Transverse colon (tissue), 4 donors: Measurements from ENCODE around the gene CHSY3. TPM values are rescaled to one million over a fixed set of nuclear protein-coding genes. Genes with fewer than 3 reads are reported as not detected.

Experiments
- DNase-seq: peaks from one replicate; pipeline ENCODE4 v3.0.0-alpha.2; 2019
- H3K27ac ChIP-seq, 4 donors: fragments of 200-600 bp; sonication (generic); 2 replicates each; pipeline ENCODE4 v1.5.1; 2016 to 2018; ENCODE audit warnings: inconsistent platforms in 4 of 4
- H3K27me3 ChIP-seq: fragments of 200-600 bp; sonication (generic); 2 replicates; pipeline ENCODE4 v1.5.1; 2017; ENCODE audit warnings: inconsistent platforms
- H3K36me3 ChIP-seq, 4 donors: fragments of 200-600 bp; sonication (generic); 2 replicates each; pipeline ENCODE4 v1.5.1; 2017 to 2019; ENCODE audit warnings: inconsistent platforms in 4 of 4
- H3K4me1 ChIP-seq, 4 donors: fragments of 200-600 bp; sonication (generic); 2 replicates each; pipeline ENCODE4 v1.5.1; 2017 to 2020; ENCODE audit warnings: inconsistent platforms in 4 of 4
- H3K4me3 ChIP-seq, 4 donors: fragments of 200-600 bp; sonication (generic); 1 replicate in 1 of 4; 2 replicates in 3 of 4; pipeline versions ENCODE4 v1.5.1 to v1.6.1; 2017 to 2019; ENCODE audit warnings: inconsistent platforms in 4 of 4
- H3K9me3 ChIP-seq, 2 donors: fragments of 200-600 bp; sonication (generic); 2 replicates each; pipeline ENCODE4 v1.5.1; 2017 to 2019; ENCODE audit warnings: inconsistent platforms in 2 of 2
- EP300 ChIP-seq: sonication (generic); formaldehyde crosslinking; IDR thresholded peaks from one replicate; pipeline ENCODE4 v1.6.1; 2017; ENCODE audit warnings: antibody characterized with exemption, low read depth
- POLR2A ChIP-seq: fragments of 450-650 bp; IDR thresholded peaks from one replicate; pipeline ENCODE4 v1.6.1; 2016; ENCODE audit warnings: antibody characterized with exemption, mild to moderate bottlenecking, moderate library complexity
- POLR2AphosphoS5 ChIP-seq, 3 donors: sonication (generic); formaldehyde crosslinking; IDR thresholded peaks; one replicate each; pipeline ENCODE4 v1.6.1; 2016; ENCODE audit warnings: antibody characterized with exemption in 3 of 3
- WGBS, 2 donors: methylation state at CpG; one replicate each; pipeline ENCODE4 v1.1.5; 2018; ENCODE audit warnings: low coverage in 1 of 2; 5-methylcytosine and 5-hydroxymethylcytosine counted together
- in situ Hi-C, 4 donors: fragments of 200-750 bp; cut with MboI; loops; one replicate each; pipeline versions ENCODE4 v1.15.0 to v1.15.1; 2017; ENCODE audit warnings: low sequenced_read_pairs in 3 of 4, low pct_ligation_motif_present in 1 of 4, low pct_unique_long_range_greater_than_20kb in 1 of 4
- intact Hi-C: fragments of 100-400 bp; cut with DNase I; formaldehyde crosslinking; loops from one replicate; pipeline ENCODE4 v1.15.1; 2023; ENCODE audit warnings: low total_unique reads
- total RNA-seq, 4 donors: library from RNA; depleted of rRNA; stranded (reverse); fragments of >200 nt; gene quantifications; one replicate each; pipeline ENCODE4 v1.1.0, GENCODE V29; 2016
- TF ChIP-seq, protein P1 (sequence below), 5 experiments: fragments of 200-600 bp in 3 of 5; fragments of 450-650 bp in 2 of 5; sonication (generic) in 3 of 5; IDR thresholded peaks; 1 replicate in 2 of 5; 2 replicates in 3 of 5; pipeline ENCODE4 v1.5.1; 2016 to 2017; ENCODE audit warnings: antibody characterized with exemption in 5 of 5, inconsistent platforms in 3 of 5, mild to moderate bottlenecking in 2 of 5, moderate library complexity in 1 of 5

CHSY3 gene
- total RNA-seq, 4 donors from 2014 or later, result 0.27 to 0.79 (median 0.49) TPM

GRCh38 chr5:129973716-129974426, 69.6 kb downstream of the CHSY3 start:
- H3K27me3 ChIP-seq, result no peaks in the 10 kb centered on the region
- TF ChIP-seq, protein P1, sequence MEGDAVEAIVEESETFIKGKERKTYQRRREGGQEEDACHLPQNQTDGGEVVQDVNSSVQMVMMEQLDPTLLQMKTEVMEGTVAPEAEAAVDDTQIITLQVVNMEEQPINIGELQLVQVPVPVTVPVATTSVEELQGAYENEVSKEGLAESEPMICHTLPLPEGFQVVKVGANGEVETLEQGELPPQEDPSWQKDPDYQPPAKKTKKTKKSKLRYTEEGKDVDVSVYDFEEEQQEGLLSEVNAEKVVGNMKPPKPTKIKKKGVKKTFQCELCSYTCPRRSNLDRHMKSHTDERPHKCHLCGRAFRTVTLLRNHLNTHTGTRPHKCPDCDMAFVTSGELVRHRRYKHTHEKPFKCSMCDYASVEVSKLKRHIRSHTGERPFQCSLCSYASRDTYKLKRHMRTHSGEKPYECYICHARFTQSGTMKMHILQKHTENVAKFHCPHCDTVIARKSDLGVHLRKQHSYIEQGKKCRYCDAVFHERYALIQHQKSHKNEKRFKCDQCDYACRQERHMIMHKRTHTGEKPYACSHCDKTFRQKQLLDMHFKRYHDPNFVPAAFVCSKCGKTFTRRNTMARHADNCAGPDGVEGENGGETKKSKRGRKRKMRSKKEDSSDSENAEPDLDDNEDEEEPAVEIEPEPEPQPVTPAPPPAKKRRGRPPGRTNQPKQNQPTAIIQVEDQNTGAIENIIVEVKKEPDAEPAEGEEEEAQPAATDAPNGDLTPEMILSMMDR (IDR thresholded peaks at IDR 0.05), result no peak
- TF ChIP-seq EP300 (no peak), POLR2A (no peak), POLR2AphosphoS5 (IDR thresholded peaks at IDR 0.05) (no peak)
- H3K36me3 ChIP-seq, result no peaks in the 10 kb centered on the region
- intact Hi-C loops, result no loop called here
- in situ Hi-C loops, result no loop called here
- no peaks in the 10 kb centered on the region for H3K9me3 ChIP-seq
- 79 to 82% methylated on average over 2 of the region's 2 CpGs for WGBS, 2 donors
- no peak overlapping the region for H3K4me3 ChIP-seq
- DNase-seq, result no peak
- H3K27ac ChIP-seq, result no peak overlapping the region
- H3K4me1 ChIP-seq, result no peaks in the 10 kb centered on the region

DNA sequence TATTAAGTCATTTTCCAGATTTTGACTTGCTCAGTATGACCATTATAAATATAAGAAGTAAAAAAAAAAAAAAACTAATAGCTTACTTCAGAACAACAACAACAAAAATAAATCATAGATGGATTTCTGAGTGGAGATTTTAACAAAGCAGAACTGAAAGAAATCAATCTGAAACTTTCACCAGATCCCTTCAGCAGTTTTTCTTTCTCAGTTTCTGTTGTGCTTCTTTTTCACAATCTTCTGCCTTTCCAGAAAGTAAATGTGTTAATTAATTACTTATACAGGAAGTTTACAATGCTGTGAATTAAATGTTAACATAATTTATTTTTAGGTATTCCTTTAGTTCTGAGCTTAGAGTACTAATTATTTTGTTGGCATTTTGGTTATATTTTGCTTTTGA, 73.5 kb downstream of the CHSY3 start:
- Histone ChIP-seq H3K4me1 (no peaks in the 10 kb centered on the region), H3K36me3 (no peaks in the 10 kb centered on the region), H3K27me3 (no peaks in the 10 kb centered on the region), H3K4me3 (no peak overlapping the region), H3K9me3 (no peaks in the 10 kb centered on the region), H3K27ac (no peak overlapping the region)
- intact Hi-C loops, result no loop called here
- in situ Hi-C loops, result no loop called here
- TF ChIP-seq, protein P1 (IDR thresholded peaks at IDR 0.05), result no peak
- TF ChIP-seq EP300 (no peak), POLR2AphosphoS5 (IDR thresholded peaks at IDR 0.05) (no peak), POLR2A (no peak)
- no peak for DNase-seq

- Histone ChIP-seq H3K9me3 (no peaks in the 10 kb centered on the region), H3K4me1 (no peaks in the 10 kb centered on the region), H3K27ac (no peak overlapping the region), H3K4me3 (no peak overlapping the region), H3K36me3 (no peaks in the 10 kb centered on the region), H3K27me3 (no peaks in the 10 kb centered on the region)
- DNase-seq, result no peak
- intact Hi-C loops (no loop called here), in situ Hi-C loops (no loop called here)
- WGBS, 2 donors, result 77 to 92% methylated on average over 1 of the region's 1 CpG
- TF ChIP-seq EP300 (no peak), POLR2AphosphoS5 (IDR thresholded peaks at IDR 0.05) (no peak), POLR2A (no peak)
- TF ChIP-seq, protein P1 (IDR thresholded peaks at IDR 0.05), result no peak
These were observed 74.0 kb downstream of the CHSY3 start for GRCh38 chr5:129978270-129978669.

DNA sequence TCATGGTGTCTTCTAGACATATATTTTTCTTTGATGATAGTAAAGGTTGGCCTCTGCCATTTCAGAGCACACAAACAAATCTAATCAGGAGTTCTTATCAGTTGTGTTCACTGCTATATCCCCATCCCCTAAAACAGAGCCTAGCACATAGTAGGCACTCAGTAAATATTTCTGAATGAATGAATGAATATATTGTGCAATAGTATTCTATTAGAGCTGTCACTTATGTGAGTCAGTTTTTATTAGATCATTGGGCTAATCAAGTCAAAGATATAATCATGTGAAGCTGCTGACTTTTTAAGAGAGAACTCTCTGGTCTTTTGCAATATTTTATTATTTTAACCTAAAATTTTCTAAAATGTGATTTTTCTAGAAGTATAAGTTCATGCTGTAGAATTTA, 84.2 kb downstream of the CHSY3 start:
- intact Hi-C loops (no loop called here), in situ Hi-C loops (no loop called here)
- Histone ChIP-seq H3K27me3 (no peaks in the 10 kb centered on the region), H3K27ac (no peak overlapping the region), H3K4me1 (no peaks in the 10 kb centered on the region), H3K9me3 (peaks cover 4 to 16% of the 10 kb centered on the region in 2 donors), H3K4me3 (no peak overlapping the region), H3K36me3 (no peaks in the 10 kb centered on the region)
- DNase-seq, result no peak
- TF ChIP-seq, protein P1 (IDR thresholded peaks at IDR 0.05), result no peak
- TF ChIP-seq POLR2A (no peak), POLR2AphosphoS5 (IDR thresholded peaks at IDR 0.05) (no peak), EP300 (no peak)
